ENCODE results near the gene WDR75.
A peak's percentile ranks its signal among the peaks of the same experiment; 100 is the strongest.
"Not testable (repeated sequence)": the region's sequence is repeated elsewhere in the genome, so short reads cannot be mapped to it uniquely, and the experiment has no call there.

WDR75 gene

GRCh38 chr2:189441709-189442074, 418 bp downstream of the WDR75 start:
- DNase-seq (ENCODE audit: low spot score), result peak; percentile 16

DNA sequence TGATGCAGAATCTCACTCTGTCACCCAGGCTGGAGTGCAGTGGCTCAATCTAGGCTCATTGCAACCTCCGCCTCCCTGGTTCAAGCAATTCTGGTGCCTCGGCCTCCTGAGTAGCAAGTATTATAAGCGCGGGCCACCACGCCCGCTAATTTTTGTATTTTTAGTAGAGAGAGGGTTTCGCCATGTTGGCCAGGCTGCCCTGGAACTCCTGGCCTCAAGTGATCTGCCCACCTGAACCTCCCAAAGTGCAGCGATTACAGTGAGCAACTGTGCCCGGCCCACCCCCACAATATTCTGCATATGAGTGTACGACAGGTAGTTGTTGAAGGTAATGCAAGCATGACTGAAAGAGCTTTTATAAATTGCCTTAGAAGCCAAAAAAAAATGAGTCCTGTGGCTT, 1.2 kb downstream of the WDR75 start:
- no peak for DNase-seq (ENCODE audit: low spot score)

DNA sequence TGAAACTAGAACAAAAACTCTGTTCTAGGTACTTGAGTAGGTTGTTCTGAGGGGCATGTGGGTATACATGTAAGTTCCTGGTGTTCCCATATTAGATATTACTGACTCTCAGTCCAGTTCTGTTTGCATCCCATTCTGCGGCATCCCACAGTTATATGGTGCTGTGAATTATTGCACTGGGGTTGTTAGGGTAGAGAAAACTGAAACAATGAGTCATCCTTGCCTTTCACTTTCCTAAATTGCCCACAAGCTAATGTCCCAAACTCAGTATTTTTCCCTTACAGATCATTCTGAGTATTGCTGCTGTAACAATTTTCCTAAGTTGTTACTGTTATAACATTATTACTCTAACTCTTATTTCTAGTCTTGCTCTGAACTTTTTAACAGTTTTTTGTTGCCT, 3.0 kb downstream of the WDR75 start:
- no peak for DNase-seq (ENCODE audit: low spot score)

GRCh38 chr2:189446780-189447179, 5.5 kb downstream of the WDR75 start:
- no peak for DNase-seq (ENCODE audit: low spot score)

DNA sequence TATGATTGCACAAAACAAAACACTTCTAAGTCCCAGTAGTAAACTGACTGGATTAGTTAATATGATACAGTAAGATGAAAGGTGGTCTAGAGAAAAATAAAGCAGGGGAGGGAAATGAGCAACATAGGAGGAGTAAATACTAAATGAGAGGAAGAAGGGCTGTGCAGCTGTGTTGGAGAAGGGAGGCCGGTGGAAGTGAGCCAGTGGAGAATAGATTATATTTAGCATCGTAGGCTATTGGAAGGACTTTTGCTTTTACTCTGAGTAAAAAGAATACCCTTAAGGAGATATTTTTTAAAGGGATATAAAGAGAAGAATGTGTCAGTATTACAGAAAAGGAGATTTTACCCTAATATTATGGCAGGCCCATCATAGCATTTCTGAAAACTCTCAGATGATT, 12.7 kb downstream of the WDR75 start:
- DNase-seq (ENCODE audit: low spot score), result no peak

DNA sequence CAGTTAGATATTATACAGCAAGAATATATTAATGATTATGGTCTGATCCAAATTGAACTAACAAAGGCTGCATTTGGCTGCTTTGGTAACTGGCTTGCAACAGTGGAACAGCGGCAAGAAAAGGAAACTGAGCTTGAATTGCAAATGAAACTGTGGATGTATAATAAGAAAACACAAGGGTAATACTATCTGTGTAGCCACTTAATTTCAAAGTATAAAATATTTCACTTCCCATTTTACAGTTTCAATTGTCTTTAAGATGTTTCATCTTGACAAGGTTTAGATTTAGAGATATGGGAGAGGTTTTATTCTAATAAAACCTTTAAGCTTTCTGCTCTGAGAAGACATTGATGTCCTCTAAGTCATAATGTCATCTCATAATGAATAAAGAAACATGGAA, 23.8 kb downstream of the WDR75 start:
- no peak for DNase-seq (ENCODE audit: low spot score)

GRCh38 chr2:189465478-189465877, 24.2 kb downstream of the WDR75 start:
- DNase-seq (ENCODE audit: low spot score), result no peak

DNA sequence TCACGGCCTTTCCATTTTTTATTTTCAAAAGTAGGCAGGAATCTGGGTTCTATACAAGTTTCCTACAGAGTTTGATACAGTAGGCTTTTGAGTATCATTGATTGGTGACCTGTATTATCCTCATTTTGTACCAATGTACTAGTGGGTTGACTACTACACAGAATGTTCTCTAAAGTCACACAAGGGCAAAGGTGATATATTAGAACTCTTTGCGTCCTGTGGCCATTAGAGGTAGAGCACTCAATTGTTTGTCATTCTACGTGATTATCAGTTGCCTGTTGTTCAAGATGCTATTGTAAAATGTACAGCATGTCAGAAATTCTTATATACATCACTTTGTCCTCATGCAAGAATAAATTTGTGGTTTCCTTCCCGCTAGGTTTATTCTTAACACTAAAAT, 24.8 kb downstream of the WDR75 start:
- DNase-seq (ENCODE audit: low spot score), result no peak

DNA sequence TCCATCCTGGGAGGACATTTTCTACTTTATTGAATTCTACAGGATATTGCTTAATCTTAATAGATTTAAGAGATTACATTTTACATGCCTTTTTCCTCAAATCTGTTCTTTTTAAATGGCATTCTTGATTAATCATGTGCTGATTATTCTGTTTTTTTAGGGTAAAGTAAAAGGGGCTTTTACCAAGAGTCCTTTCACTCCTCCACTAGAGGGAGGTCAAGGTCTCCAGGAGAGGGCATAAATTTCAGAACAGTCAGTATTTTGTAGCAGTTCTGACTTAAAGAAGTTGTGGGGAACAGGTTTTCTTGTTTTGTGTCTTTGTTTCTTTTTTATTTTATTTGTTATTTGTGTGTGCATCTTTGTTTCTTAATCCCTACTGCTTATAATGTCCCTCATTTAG, 25.4 kb downstream of the WDR75 start:
- peak; percentile 64 for DNase-seq (ENCODE audit: low spot score)

GRCh38 chr2:189467160-189467559, 25.9 kb downstream of the WDR75 start:
- no peak for DNase-seq (ENCODE audit: low spot score)

GRCh38 chr2:189467593-189467992, 26.3 kb downstream of the WDR75 start:
- no peak for DNase-seq (ENCODE audit: low spot score)

GRCh38 chr2:189474526-189474925, 33.3 kb downstream of the WDR75 start:
- DNase-seq (ENCODE audit: low spot score), result no peak

DNA sequence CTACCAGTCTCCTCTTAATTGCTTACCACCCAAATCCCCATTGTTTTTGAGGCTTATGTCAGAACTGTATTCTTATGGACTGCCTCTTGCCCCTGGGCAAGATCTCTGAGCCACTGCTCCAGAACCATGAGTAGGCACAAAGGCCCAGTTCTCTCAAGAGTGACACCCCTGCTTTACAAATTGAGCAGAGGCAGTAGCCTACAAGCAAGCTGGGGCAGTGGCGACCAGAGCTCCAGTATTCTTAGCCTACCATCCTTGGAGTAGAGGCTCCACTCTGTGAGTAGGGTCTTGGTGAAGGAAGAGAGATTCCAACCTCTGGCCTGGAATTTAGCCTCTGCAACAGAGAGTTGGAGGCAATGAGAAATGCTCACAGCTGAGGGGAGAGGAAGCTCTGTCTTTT, 36.5 kb downstream of the WDR75 start:
- DNase-seq (ENCODE audit: low spot score), result no peak

- not testable (repeated sequence) for DNase-seq (ENCODE audit: low spot score)
Measured at GRCh38 chr2:189478289-189478688, 37.0 kb downstream of the WDR75 start.

DNA sequence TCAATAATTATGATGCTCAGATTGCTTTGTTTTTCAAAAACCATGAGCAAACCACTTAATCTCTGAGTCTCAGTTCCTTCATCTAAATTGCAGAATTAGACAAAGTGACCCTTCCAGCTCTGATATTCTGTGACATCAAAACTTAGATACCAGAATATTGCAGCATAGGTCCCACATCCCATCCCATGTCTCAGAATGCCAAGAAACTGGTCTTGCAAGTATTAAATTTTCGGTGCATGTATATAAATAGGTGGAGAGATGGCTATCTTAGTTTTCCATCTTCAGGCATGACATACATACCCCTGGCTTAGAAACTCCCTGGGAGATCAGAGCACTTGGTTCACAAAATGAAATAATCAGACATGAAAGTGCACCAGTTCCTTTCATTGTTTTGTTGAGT, 39.8 kb downstream of the WDR75 start:
- DNase-seq (ENCODE audit: low spot score), result no peak

GRCh38 chr2:189483571-189483970, 42.3 kb downstream of the WDR75 start:
- DNase-seq (ENCODE audit: low spot score), result no peak

DNA sequence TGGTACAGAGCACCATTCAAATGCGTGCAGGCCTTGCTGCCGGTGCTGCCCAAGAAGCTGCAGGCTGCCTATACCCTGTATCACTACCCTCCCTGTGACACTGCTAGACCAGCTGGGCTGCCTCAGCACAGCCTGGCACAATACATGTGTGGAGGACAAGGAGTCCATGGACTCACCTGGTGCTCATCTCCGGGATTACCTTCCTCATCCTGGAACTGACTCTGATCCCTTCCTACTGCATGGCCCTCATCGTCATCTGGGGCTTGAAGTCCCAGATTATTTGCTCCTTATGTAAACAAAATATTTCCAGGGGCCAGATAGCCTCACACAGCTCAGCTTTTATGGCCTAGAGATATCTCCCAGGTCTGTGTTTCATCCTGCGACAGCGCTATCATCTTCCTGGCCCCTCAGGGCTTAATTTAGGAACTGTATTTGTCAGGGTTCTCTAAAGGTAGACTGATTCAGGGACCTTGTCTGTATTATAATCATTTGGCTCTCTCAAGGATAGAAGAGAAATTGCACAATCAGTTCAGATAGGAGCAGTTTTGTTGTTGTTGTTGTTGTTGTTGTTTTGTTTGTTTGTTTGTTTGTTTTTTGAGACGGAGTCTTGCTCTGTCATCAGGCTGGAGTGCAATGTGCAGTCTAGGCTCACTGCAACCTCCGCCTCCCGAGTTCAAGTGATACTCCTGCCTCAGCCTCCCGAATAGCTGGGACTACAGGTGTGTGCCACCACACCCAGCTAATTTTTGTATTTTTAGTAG, 42.9 kb downstream of the WDR75 start:
- DNase-seq (ENCODE audit: low spot score), result no peak

GRCh38 chr2:189485146-189485545, 43.9 kb downstream of the WDR75 start:
- no peak for DNase-seq (ENCODE audit: low spot score)

GRCh38 chr2:189486237-189486770, 45.0 kb downstream of the WDR75 start:
- DNase-seq (ENCODE audit: low spot score), result no peak

DNA sequence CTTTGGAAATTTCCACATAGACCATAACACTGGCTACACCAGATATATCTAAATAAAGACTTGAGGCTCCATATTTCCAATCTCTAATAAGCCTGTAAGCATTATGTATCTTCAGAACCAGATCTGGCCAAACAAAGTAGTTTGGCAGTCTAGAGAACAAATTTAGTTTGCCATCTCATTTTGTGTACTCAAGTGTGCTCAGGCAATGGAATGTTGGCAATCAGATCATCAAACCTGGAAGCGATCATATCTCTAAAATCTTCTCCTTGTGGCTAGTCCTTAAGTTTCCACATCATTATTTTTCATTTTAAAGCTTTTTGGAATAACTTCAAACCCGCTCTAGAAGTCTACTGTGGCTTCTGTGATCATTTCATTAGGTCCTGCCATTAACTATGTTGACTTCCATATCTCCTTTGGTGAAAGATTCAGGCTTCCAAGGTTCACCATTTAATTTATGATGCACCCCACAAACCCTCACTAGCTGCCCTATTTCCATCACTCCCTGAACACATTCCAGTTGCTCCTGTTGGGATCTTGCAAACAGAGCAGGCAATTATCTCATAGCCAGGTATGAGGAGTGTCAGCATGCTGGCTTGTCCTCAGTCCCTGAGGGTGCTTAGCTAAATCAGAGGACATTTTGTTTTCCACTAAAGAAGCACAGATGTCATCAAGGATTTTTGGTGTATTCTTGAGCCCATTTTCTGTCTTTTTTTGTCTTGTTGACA, 46.2 kb downstream of the WDR75 start:
- DNase-seq (ENCODE audit: low spot score), result no peak

DNA sequence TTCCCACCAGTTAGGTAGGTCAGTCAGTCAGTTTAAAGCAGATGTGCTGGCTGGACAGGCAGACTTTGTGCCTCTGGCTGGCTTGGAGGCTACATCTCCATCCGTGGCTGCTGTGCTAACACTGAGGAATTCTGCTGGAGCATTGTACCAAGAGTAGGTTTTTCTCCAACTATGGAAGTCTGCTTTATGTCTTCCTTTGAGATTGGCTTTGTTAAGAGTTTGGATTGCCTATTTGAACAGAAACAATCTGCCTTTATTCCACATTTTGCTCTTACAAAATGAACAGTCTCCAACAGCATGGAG, 46.7 kb downstream of the WDR75 start:
- DNase-seq (ENCODE audit: low spot score), result no peak

DNA sequence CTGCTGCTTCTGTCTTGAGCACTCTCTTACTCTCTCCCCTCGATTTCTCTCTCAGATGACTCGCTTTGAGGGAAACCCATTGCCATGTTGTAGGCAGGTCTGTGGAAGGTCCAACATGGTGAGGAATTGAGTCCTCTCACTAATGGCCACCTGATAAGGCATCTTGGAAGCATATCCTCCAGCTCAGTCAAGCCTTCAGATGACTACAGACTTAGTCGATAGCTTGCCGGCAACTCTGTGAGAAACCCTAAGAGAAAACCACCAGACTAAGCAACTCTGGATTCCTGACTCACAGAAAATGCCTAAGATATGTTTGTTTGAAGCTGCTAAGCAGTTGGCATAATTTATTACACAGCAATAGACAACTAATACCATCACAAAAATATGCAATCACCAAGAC, 51.2 kb downstream of the WDR75 start:
- DNase-seq (ENCODE audit: low spot score), result no peak

DNA sequence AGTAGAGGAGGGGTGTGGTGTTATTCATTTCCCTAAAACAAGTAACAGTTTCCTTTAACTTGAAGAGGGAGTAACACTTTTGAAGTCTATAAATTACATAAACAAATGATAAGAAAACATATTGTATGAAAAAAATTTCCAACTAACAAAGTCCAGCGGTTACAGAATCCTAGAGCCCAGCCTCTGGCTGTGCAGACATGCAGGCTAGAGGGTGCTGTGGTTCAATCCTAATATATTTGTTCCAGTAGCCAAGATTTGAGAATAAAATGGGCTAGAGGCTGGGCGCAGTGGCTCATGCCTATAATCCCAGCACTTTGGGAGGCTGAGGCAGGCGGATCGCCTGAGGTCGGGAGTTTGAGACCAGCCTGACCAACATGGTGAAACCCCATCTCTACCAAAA, 56.9 kb downstream of the WDR75 start:
- DNase-seq (ENCODE audit: low spot score), result no peak

DNA sequence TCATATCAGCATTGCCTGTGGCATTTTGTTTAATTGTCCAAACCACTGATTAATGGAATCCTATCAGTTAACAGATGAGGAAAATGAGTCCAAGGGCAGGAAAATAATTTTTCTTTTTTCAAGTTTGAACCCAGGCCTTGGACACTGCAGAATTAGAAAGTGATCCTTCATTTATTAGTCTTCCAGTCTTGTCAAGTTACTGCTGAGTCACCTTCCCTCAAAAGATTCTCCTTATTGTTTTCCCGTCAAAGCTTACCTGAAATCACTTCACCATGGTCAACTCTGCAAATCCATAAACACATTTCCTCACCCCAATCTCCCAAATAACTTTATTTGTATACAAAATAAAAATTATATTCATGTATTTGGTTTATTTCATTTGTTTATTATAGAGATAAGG, 57.9 kb downstream of the WDR75 start:
- DNase-seq (ENCODE audit: low spot score), result no peak

All from hematopoietic multipotent progenitor cell treated with erythropoietin and hydrocortisone succinate and interleukin-3 and kit ligand, for 15 days (in vitro differentiated cells).